ENCODE data around the gene DOK6. TPM values are rescaled to one million over a fixed set of nuclear protein-coding genes. Genes with fewer than 3 reads are reported as not detected.

The DOK6 gene
- total RNA-seq, 1 donor = 3.6 TPM

- no peaks in the 10 kb centered on the region for H3K27me3 ChIP-seq (ENCODE audit: insufficient read depth, low read length)
Observed at GRCh38 chr18:69754108-69754507, 353.4 kb downstream of the DOK6 start.

DNA sequence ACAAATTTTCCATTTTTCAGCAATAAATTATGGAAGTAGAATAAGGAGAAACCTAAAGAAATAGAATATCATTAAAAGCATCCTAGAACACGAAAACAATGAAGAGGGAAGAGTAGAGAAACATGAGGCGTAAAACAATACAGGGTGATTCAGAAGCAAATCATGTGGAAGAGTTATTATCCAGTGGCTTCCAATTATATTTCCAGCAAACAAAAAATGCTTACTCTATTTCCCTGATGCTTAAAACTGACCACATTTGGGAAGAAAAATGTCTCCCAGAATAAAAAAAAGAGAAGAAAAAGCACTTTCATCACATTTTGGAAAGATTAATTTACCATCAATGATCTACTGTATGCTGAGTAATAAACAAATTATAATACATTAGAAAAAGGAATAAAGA lies 354.4 kb downstream of the DOK6 start:
- Histone ChIP-seq H4K20me1 (ENCODE audit: insufficient read depth, low read length) (no peaks in the 10 kb centered on the region), H3K4me1 (ENCODE audit: insufficient read depth, low read length) (no peaks in the 10 kb centered on the region), H3K36me3 (ENCODE audit: insufficient read depth, low read length) (no peaks in the 10 kb centered on the region), H3K4me3 (ENCODE audit: insufficient read depth, low read length) (no peak overlapping the region), H3K9me3 (ENCODE audit: low read depth, low read length) (no peaks in the 10 kb centered on the region), H3K27ac (ENCODE audit: low read depth, low read length) (no peak overlapping the region), H2AFZ (ENCODE audit: low read length) (no peak overlapping the region), H3K4me2 (ENCODE audit: insufficient read depth, low read length) (no peak overlapping the region), H3K27me3 (ENCODE audit: insufficient read depth, low read length) (no peaks in the 10 kb centered on the region), H3K79me2 (ENCODE audit: insufficient read depth, low read length) (no peaks in the 10 kb centered on the region)
- DNase-seq (ENCODE audit: insufficient read length, low spot score, missing footprints) = no peak
- TF ChIP-seq, protein P1, sequence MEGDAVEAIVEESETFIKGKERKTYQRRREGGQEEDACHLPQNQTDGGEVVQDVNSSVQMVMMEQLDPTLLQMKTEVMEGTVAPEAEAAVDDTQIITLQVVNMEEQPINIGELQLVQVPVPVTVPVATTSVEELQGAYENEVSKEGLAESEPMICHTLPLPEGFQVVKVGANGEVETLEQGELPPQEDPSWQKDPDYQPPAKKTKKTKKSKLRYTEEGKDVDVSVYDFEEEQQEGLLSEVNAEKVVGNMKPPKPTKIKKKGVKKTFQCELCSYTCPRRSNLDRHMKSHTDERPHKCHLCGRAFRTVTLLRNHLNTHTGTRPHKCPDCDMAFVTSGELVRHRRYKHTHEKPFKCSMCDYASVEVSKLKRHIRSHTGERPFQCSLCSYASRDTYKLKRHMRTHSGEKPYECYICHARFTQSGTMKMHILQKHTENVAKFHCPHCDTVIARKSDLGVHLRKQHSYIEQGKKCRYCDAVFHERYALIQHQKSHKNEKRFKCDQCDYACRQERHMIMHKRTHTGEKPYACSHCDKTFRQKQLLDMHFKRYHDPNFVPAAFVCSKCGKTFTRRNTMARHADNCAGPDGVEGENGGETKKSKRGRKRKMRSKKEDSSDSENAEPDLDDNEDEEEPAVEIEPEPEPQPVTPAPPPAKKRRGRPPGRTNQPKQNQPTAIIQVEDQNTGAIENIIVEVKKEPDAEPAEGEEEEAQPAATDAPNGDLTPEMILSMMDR (IDR thresholded peaks at IDR 0.05; ENCODE audit: extremely low read depth, low read depth, low read length) = no peak

More at GRCh38 chr18:69754108-69754507, 353.4 kb downstream of the DOK6 start:
- no peaks in the 10 kb centered on the region for H3K4me1 ChIP-seq (ENCODE audit: insufficient read depth, low read length)
- no peaks in the 10 kb centered on the region for H3K79me2 ChIP-seq (ENCODE audit: insufficient read depth, low read length)
- DNase-seq (ENCODE audit: insufficient read length, low spot score, missing footprints) = no peak
- H3K27ac ChIP-seq (ENCODE audit: low read depth, low read length) = no peak overlapping the region
- no peaks in the 10 kb centered on the region for H3K9me3 ChIP-seq (ENCODE audit: low read depth, low read length)
- H3K4me3 ChIP-seq (ENCODE audit: insufficient read depth, low read length) = no peak overlapping the region
- TF ChIP-seq, protein P1 (IDR thresholded peaks at IDR 0.05; ENCODE audit: extremely low read depth, low read depth, low read length) = no peak
- no peak overlapping the region for H2AFZ ChIP-seq (ENCODE audit: low read length)
- H4K20me1 ChIP-seq (ENCODE audit: insufficient read depth, low read length) = no peaks in the 10 kb centered on the region
- H3K36me3 ChIP-seq (ENCODE audit: insufficient read depth, low read length) = no peaks in the 10 kb centered on the region
- H3K4me2 ChIP-seq (ENCODE audit: insufficient read depth, low read length) = no peak overlapping the region

- H2AFZ ChIP-seq (ENCODE audit: low read length) = no peak overlapping the region
Observed at GRCh38 chr18:69755856-69756496, 355.3 kb downstream of the DOK6 start.

DNA sequence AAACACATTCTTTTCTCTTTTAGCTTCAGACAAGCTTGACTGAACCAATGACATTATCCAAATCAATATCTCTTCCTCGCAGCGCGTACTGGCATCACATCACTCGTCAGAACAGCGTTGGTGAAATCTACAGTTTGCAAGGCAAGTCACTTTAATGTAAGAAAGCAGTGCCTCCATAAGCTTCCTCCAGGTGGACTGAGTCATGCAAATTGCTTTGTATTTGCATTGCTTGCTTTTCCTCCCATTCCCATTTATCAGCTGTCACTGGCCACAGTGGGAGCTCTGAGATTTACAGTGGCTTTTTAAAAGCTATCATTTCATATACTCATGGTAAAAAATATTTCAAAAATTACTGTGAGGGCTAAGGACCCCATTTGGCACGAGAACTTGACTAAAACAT lies 357.0 kb downstream of the DOK6 start:
- TF ChIP-seq, protein P1 (IDR thresholded peaks at IDR 0.05; ENCODE audit: extremely low read depth, low read depth, low read length) = no peak
- no peak for DNase-seq (ENCODE audit: insufficient read length, low spot score, missing footprints)
- peak overlapping the region; percentile 42 for H2AFZ ChIP-seq (ENCODE audit: low read length)

More at GRCh38 chr18:69755856-69756496, 355.3 kb downstream of the DOK6 start:
- Histone ChIP-seq H3K9me3 (ENCODE audit: low read depth, low read length) (no peaks in the 10 kb centered on the region), H3K79me2 (ENCODE audit: insufficient read depth, low read length) (no peaks in the 10 kb centered on the region), H4K20me1 (ENCODE audit: insufficient read depth, low read length) (no peaks in the 10 kb centered on the region), H3K27me3 (ENCODE audit: insufficient read depth, low read length) (no peaks in the 10 kb centered on the region), H3K4me2 (ENCODE audit: insufficient read depth, low read length) (no peak overlapping the region), H3K27ac (ENCODE audit: low read depth, low read length) (no peak overlapping the region), H3K4me1 (ENCODE audit: insufficient read depth, low read length) (no peaks in the 10 kb centered on the region), H3K36me3 (ENCODE audit: insufficient read depth, low read length) (no peaks in the 10 kb centered on the region), H3K4me3 (ENCODE audit: insufficient read depth, low read length) (no peak overlapping the region)
- TF ChIP-seq, protein P1 (IDR thresholded peaks at IDR 0.05; ENCODE audit: extremely low read depth, low read depth, low read length) = no peak
- DNase-seq (ENCODE audit: insufficient read length, low spot score, missing footprints) = no peak

More for the DNA sequence above, 357.0 kb downstream of the DOK6 start:
- H3K27me3 ChIP-seq (ENCODE audit: insufficient read depth, low read length) = no peaks in the 10 kb centered on the region
- no peaks in the 10 kb centered on the region for H4K20me1 ChIP-seq (ENCODE audit: insufficient read depth, low read length)
- no peak overlapping the region for H3K4me2 ChIP-seq (ENCODE audit: insufficient read depth, low read length)
- H3K79me2 ChIP-seq (ENCODE audit: insufficient read depth, low read length) = no peaks in the 10 kb centered on the region
- no peak overlapping the region for H3K4me3 ChIP-seq (ENCODE audit: insufficient read depth, low read length)
- no peaks in the 10 kb centered on the region for H3K9me3 ChIP-seq (ENCODE audit: low read depth, low read length)
- H3K27ac ChIP-seq (ENCODE audit: low read depth, low read length) = no peak overlapping the region
- no peaks in the 10 kb centered on the region for H3K36me3 ChIP-seq (ENCODE audit: insufficient read depth, low read length)
- H3K4me1 ChIP-seq (ENCODE audit: insufficient read depth, low read length) = no peaks in the 10 kb centered on the region

Data from osteoblast (primary cell).